Measurements from ENCODE around the gene HLCS. TPM values are rescaled to one million over a fixed set of nuclear protein-coding genes. Genes with fewer than 3 reads are reported as not detected.

Gene HLCS
- total RNA-seq, 2 experiments from 2014 or later, result 14.3 to 15.0 TPM

DNA sequence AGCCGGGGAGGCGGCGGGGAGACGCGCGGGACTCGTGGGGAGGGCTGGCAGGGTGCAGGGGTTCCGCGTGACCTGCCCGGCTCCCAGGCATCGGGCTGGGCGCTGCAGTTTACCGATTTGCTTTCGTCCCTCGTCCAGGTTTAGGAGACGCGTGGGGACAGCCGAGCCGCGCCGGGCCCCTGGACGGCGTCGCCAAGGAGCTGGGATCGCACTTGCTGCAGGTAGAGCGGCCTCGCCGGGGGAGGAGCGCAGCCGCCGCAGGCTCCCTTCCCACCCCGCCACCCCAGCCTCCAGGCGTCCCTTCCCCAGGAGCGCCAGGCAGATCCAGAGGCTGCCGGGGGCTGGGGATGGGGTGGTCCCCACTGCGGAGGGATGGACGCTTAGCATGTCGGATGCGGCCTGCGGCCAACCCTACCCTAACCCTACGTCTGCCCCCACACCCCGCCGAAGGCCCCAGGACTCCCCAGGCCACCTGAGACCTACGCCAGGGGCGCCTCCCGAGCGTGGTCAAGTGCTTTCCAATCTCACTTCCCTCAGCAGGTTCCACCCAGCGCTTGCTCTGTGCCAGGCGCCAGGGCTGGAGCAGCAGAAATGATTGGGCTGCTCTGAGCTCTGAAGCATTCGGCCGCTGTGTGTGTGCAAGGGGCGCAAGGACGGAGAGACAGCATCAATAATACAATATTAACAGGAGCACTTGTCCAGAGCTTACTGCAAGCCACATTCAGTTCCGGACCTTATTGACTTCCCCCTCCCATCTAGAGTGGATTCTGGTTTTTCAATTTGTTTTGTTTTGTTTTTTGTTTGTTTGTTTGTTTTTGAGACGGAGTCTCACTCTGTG, 257.2 kb downstream of the HLCS start:
- Mint-ChIP-seq H3K4me3 (no peak overlapping the region), H3K9me3 (ENCODE audit: low read depth) (no peaks in the 10 kb centered on the region), H3K4me1 (peaks cover 39% of the 10 kb centered on the region), H3K36me3 (ENCODE audit: low read depth) (no peaks in the 10 kb centered on the region), H3K27ac (no peak overlapping the region), H3K27me3 (peaks cover 70% of the 10 kb centered on the region)
- ChIA-PET CTCF (interaction anchor here (0.7 to 1.3 kb wide), 3 partner anchors 19 to 69 kb away, joined by 3 read pairs; no protein-coding TSS in a partner anchor), POLR2A (interaction anchor here (0.8 kb wide), 1 partner anchor 38 kb away, joined by 4 read pairs; no protein-coding TSS in a partner anchor)
- intact Hi-C loops (cut with DNase I, micrococcal nuclease), result loop anchor here in 1 of 2 experiments (2.0 to 10.0 kb wide), 2 partner anchors 14 to 216 kb away; no protein-coding TSS in a partner anchor
- ATAC-seq, result no peak
- DNase-seq, result no peak

DNA sequence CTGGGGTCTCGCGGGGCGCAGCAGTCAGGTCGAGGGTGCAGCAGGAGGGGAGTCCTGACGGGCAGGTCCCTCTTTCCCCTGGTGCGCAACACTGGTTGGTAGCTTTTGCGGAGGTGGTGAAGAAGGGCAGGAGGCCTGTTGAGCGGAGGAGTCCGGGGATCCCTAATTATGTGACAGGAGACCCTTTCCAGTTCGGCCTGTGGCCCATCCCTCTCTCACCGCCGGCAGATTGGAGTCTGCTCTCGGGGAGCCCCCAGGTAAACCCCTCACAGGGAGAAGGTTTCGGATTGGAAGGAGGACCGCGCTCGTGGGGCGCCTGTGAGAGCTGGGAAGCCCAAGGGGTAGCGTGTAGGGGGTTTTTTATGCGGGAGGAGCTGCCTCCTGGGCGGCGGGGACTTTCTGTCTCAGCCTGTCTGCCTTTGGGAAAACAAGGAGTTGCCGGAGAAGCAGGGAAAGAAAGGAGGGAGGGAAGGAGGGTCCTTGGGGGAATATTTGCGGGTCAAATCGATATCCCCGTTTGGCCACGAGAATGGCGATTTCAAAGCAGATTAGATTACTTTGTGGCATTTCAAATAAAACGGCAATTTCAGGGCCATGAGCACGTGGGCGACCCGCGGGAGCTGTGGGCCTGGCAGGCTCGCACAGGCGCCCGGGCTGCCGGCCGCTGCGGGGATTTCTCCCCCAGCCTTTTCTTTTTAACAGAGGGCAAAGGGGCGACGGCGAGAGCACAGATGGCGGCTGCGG, 258.0 kb downstream of the HLCS start:
- intact Hi-C loops (cut with DNase I, micrococcal nuclease), result loop anchor here in 1 of 2 experiments (2.0 to 10.0 kb wide), 2 partner anchors 14 to 216 kb away; no protein-coding TSS in a partner anchor
- no peaks in the 10 kb centered on the region for H3K9me3 Mint-ChIP-seq (ENCODE audit: low read depth)
- no peaks in the 10 kb centered on the region for H3K36me3 Mint-ChIP-seq (ENCODE audit: low read depth)
- peaks cover 70% of the 10 kb centered on the region for H3K27me3 Mint-ChIP-seq
- DNase-seq (no peak), ATAC-seq (no peak)
- H3K4me1 Mint-ChIP-seq, result peaks cover 42% of the 10 kb centered on the region
- H3K27ac Mint-ChIP-seq, result no peak overlapping the region
- ChIA-PET POLR2A (interaction anchor here (0.8 kb wide), 1 partner anchor 39 kb away, joined by 4 read pairs; no protein-coding TSS in a partner anchor), CTCF (interaction anchor here (0.7 kb wide), 1 partner anchor 68 kb away, joined by 3 read pairs; no protein-coding TSS in a partner anchor)
- H3K4me3 Mint-ChIP-seq, result peak overlapping the region; percentile 39

DNA sequence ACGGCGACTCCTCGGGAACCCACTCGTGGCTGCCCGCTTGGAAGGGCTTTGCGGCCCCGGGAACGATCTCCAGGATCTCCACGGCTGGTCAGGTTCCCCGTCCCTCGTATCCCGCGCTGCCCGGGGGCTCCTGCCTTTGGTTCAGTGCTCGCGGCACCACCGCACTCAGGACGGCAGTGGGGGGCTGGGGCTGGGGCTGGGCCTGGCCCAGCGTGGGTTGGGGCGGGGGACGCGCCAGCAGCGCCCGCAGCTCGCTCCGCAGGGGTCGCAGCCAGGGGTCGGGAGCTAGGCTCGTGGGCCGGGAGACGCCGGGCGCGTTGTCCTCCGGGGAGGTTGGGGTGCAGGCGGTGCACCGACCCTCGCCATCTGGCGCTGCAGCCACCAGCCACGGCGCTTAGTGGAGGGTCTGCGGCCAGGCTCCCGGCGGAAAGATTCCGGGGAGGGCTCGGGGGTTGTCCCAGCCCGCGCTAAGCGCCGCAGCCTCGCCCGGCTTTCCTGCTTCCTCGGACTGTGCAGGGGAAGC, 258.6 kb downstream of the HLCS start:
- Mint-ChIP-seq H3K27ac (no peak overlapping the region), H3K4me3 (no peak overlapping the region), H3K27me3 (peaks cover 71% of the 10 kb centered on the region), H3K36me3 (ENCODE audit: low read depth) (no peaks in the 10 kb centered on the region), H3K9me3 (ENCODE audit: low read depth) (no peaks in the 10 kb centered on the region), H3K4me1 (peaks cover 42% of the 10 kb centered on the region)
- DNase-seq, result no peak
- ChIA-PET CTCF (no interaction called here), POLR2A (interaction anchor here (0.8 kb wide), 1 partner anchor 40 kb away, joined by 4 read pairs; no protein-coding TSS in a partner anchor)
- intact Hi-C loops (cut with DNase I, micrococcal nuclease), result loop anchor here in 1 of 2 experiments (2.0 to 10.0 kb wide), 2 partner anchors 13 to 217 kb away; no protein-coding TSS in a partner anchor
- ATAC-seq, result no peak

DNA sequence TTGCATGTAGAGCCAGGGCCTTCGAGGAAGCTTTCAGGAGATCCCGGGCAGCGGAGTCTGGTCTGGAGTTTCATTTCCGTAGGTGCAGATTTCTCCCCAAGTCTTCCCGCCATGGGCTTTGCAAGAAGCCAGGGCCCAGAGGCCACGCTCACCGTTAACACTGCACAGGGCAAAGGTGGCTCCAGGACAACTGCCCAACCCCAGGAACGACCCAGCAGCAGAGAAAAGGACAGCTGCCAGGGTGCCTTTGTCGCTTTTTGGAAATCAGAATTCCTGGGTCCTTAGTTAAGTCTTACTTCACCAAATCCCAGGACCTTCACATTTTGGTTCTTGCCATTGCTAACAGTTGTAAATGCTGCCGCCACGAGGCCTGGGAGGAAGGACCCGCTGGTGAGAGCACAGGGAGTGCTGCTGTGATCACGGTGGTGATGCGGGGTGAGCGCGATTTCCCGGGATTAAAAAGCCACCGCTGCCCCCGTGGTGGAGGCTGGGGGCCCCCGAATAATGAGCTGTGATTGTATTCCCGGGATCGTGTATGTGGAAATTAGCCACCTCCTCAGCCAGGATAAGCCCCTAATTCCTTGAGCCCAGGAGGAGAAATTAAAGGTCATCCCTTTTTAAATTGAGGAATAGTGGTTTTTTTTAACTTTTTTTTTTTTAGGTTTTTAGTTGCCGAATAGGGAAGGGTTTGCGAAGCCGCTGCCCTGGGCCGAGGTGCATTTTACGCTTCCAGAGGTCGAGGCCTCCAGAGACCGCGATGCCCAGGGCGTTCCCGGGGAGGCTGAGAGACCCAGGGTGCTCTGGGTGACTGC, 259.3 kb downstream of the HLCS start:
- ATAC-seq (no peak), DNase-seq (peak; percentile 47)
- Mint-ChIP-seq H3K9me3 (ENCODE audit: low read depth) (no peaks in the 10 kb centered on the region), H3K4me3 (no peak overlapping the region), H3K36me3 (ENCODE audit: low read depth) (no peaks in the 10 kb centered on the region), H3K4me1 (peaks cover 45% of the 10 kb centered on the region), H3K27ac (no peak overlapping the region), H3K27me3 (peaks cover 71% of the 10 kb centered on the region)
- CTCF ChIA-PET, result interaction anchor here (0.6 to 1.1 kb wide), 2 partner anchors 19 to 1683 kb away, joined by 3 read pairs; no protein-coding TSS in a partner anchor
- POLR2A ChIA-PET, result no interaction called here
- intact Hi-C loops (cut with DNase I, micrococcal nuclease), result loop anchor here (1.0 to 10.0 kb wide), 2 partner anchors 14 to 218 kb away; no protein-coding TSS in a partner anchor

DNA sequence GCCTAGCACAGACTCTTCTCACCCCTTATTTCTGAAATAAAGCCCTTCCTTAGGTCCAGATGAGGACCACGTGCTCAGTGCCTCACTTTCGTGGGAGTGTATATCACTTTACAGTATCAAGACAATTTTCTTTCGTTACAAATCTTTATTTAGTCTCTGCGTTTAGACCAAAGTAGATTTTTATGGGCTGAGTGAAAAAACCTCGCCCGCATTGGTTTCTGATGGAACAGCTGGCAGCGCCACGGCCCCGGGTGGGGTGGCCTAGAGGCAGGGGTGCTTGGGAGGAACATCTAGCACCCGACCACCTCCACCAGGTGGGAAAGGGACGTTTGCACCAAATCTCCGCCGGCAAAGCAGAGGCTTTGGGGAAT, 260.0 kb downstream of the HLCS start:
- no peak overlapping the region for H3K27ac Mint-ChIP-seq
- POLR2A ChIA-PET, result no interaction called here
- no peaks in the 10 kb centered on the region for H3K36me3 Mint-ChIP-seq (ENCODE audit: low read depth)
- no peak overlapping the region for H3K4me3 Mint-ChIP-seq
- DNase-seq, result no peak
- H3K4me1 Mint-ChIP-seq, result peaks cover 48% of the 10 kb centered on the region
- CTCF ChIA-PET, result interaction anchor here (0.6 to 1.1 kb wide), 2 partner anchors 18 to 1682 kb away, joined by 3 read pairs; no protein-coding TSS in a partner anchor
- no peak for ATAC-seq
- H3K9me3 Mint-ChIP-seq (ENCODE audit: low read depth), result no peaks in the 10 kb centered on the region
- intact Hi-C loops (cut with DNase I, micrococcal nuclease), result loop anchor here (1.0 to 10.0 kb wide), 2 partner anchors 13 to 218 kb away; no protein-coding TSS in a partner anchor
- H3K27me3 Mint-ChIP-seq, result peaks cover 74% of the 10 kb centered on the region

DNA sequence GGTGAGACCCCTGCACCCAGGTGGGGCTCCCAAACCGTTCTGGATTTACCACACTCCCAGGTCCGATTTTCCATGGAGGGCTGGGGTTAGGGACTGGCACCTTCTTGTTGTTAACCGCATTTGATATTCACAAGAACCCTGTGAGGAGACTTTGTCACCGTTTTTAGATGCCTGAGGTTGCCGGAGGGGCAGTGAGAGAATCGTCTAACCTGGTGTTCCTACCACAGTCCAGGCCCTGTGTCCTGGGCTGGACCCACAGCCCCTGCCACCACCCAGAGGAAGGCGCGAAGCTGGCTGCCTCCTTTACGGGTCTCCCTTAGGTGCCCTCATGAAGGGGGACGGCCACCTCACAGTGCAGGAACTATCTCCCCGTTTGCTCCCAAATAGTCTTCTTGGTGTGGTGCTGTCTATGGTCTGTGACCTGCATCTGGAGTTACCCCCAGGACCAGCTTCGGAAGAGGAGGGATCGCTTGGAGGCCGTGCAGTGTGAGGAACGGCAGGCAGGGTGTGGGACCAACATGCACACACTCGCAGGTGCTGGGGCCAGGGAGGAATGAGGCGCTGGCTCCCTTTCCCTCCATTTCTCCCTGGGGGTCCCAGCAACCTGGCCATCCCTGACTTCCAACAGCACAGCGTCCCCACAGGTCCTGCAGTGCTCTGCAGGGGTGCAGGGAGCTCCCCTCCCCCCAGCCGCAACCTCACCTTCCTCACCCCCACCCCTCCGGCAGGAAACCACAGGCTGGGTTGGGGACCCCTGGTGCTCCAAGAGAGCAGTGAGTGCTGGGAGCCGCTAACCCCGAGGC, 260.6 kb downstream of the HLCS start:
- ATAC-seq, result no peak
- no peaks in the 10 kb centered on the region for H3K9me3 Mint-ChIP-seq (ENCODE audit: low read depth)
- peaks cover 73% of the 10 kb centered on the region for H3K27me3 Mint-ChIP-seq
- H3K4me1 Mint-ChIP-seq, result peaks cover 51% of the 10 kb centered on the region
- ChIA-PET POLR2A (no interaction called here), CTCF (interaction anchor here (1.0 to 1.1 kb wide), 2 partner anchors 17 to 75 kb away, joined by 3 read pairs; no protein-coding TSS in a partner anchor)
- no peak overlapping the region for H3K27ac Mint-ChIP-seq
- intact Hi-C loops (cut with DNase I, micrococcal nuclease), result loop anchor here (1.0 to 10.0 kb wide), 2 partner anchors 13 to 219 kb away; no protein-coding TSS in a partner anchor
- peak; percentile 33 for DNase-seq
- H3K36me3 Mint-ChIP-seq (ENCODE audit: low read depth), result no peaks in the 10 kb centered on the region
- H3K4me3 Mint-ChIP-seq, result no peak overlapping the region

DNA sequence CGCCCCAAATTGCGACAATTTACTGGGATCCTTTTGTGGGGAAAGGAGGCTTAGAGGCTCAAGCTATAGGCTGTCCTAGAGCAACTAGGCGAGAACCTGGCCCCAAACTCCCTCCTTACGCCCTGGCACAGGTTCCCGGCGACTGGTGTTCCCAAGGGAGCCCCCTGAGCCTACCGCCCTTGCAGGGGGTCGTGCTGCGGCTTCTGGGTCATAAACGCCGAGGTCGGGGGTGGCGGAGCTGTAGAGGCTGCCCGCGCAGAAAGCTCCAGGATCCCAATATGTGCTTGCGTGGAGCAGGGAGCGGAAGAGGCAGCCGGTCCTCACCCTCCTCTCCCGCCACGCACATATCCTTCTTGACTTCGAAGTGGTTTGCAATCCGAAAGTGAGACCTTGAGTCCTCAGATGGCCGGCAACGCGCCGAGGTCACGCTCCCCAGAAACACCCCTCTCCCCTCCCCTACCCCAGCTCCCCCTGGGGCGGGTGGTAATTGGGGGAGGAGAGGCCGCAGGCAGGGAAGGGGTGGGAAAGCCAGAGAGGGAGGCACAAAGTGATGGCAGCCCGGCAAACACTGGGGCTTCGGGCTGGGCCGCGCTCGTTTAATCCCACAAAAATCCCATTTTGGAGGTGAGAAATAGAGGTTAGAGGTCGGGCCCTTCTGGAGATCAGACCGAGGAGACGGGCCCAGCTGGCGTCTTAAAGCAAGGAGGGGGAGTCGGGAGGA, 261.4 kb downstream of the HLCS start:
- Mint-ChIP-seq H3K27me3 (peaks cover 76% of the 10 kb centered on the region), H3K4me1 (peaks cover 57% of the 10 kb centered on the region), H3K27ac (no peak overlapping the region), H3K9me3 (ENCODE audit: low read depth) (no peaks in the 10 kb centered on the region), H3K4me3 (no peak overlapping the region), H3K36me3 (ENCODE audit: low read depth) (no peaks in the 10 kb centered on the region)
- POLR2A ChIA-PET, result no interaction called here
- intact Hi-C loops (cut with DNase I, micrococcal nuclease), result loop anchor here in 1 of 2 experiments (10.0 kb wide), 1 partner anchor 220 kb away; no protein-coding TSS in a partner anchor
- CTCF ChIA-PET, result interaction anchor here (1.0 kb wide), 1 partner anchor 75 kb away, joined by 3 read pairs; no protein-coding TSS in a partner anchor
- ATAC-seq (no peak), DNase-seq (no peak)

DNA sequence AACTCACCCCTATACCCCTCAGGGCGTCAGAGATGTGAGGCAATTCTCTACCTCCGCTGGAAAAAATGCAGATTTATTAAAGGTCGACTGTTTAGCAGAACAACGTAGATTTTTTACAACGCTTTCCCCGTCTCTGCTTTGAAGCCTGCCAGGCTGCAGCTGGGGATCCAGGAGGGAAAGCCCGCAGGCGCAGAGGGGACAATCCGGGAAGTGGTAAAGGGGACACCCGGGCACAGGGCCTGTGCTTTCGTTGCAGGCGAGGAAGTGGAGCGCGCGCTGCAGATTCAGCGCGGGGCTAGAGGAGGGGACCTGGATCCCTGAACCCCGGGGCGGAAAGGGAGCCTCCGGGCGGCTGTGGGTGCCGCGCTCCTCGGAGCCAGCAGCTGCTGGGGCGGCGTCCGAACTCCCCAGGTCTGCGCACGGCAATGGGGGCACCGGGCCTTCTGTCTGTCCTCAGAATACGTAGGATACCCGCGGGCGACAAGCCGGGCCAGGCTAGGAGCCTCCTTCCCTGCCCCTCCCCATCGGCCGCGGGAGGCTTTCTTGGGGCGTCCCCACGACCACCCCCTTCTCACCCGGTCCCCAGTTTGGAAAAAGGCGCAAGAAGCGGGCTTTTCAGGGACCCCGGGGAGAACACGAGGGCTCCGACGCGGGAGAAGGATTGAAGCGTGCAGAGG, 262.1 kb downstream of the HLCS start:
- Mint-ChIP-seq H3K9me3 (ENCODE audit: low read depth) (no peaks in the 10 kb centered on the region), H3K4me1 (peaks cover 55% of the 10 kb centered on the region), H3K4me3 (no peak overlapping the region), H3K27ac (no peak overlapping the region), H3K36me3 (ENCODE audit: low read depth) (no peaks in the 10 kb centered on the region), H3K27me3 (peaks cover 72% of the 10 kb centered on the region)
- DNase-seq (peak; percentile 27), ATAC-seq (no peak)
- ChIA-PET CTCF (interaction anchor here (0.7 to 1.2 kb wide), 3 partner anchors 35 to 74 kb away, joined by 3 read pairs; no protein-coding TSS in a partner anchor), POLR2A (no interaction called here)
- intact Hi-C loops (cut with DNase I, micrococcal nuclease), result loop anchor here in 1 of 2 experiments (10.0 kb wide), 1 partner anchor 220 kb away; no protein-coding TSS in a partner anchor
